Type B pancreatic cell (in vitro differentiated cells): ENCODE data around the gene ALAD. TPM values are rescaled to one million over a fixed set of nuclear protein-coding genes. Genes with fewer than 3 reads are reported as not detected.

ENCODE experiments used
- DNase-seq: peaks from one replicate; pipeline ENCODE4 v3.0.0; 2021; ENCODE audit warnings: mixed read lengths; ENCODE audit not compliant: unreplicated experiment; ENCODE audit errors: extremely low spot score
- H3K27ac Mint-ChIP-seq: 2 replicates; pipeline ENCODE4 v1.8.0; 2021; ENCODE audit warnings: mild to moderate bottlenecking, mixed read lengths
- H3K27me3 Mint-ChIP-seq: 2 replicates; pipeline ENCODE4 v1.8.0; 2021; ENCODE audit warnings: mixed read lengths
- H3K36me3 Mint-ChIP-seq: 2 replicates; pipeline ENCODE4 v1.8.0; 2021; ENCODE audit warnings: mixed read lengths
- H3K4me1 Mint-ChIP-seq: one replicate; pipeline ENCODE4 v1.8.0; 2021; ENCODE audit warnings: mixed read lengths; ENCODE audit not compliant: unreplicated experiment
- H3K4me3 Mint-ChIP-seq: 2 replicates; pipeline ENCODE4 v1.8.0; 2021; ENCODE audit warnings: mild to moderate bottlenecking, mixed read lengths
- H3K9me3 Mint-ChIP-seq: 2 replicates; pipeline ENCODE4 v1.8.0; 2021; ENCODE audit warnings: mixed read lengths
- CTCF ChIP-seq: fragments of 200-600 bp; sonication (generic); conservative IDR thresholded peaks from 2 replicates; pipeline ENCODE4 v1.5.0; 2021; ENCODE audit warnings: antibody characterized with exemption, mild to moderate bottlenecking
- total RNA-seq: library from RNA; stranded (reverse); gene quantifications from 2 replicates; pipeline ENCODE4 v1.2.1, GENCODE V29; 2021; ENCODE audit warnings: low replicate concordance

ALAD gene
- total RNA-seq, 1 donor from 2014 or later = 41.4 TPM

- no peak for TF ChIP-seq CTCF
- peak overlapping the region; percentile 89 for H3K4me3 Mint-ChIP-seq
- H3K9me3 Mint-ChIP-seq = no peaks in the 10 kb centered on the region
- no peak for DNase-seq
- H3K36me3 Mint-ChIP-seq = peaks cover 10% of the 10 kb centered on the region
- H3K27me3 Mint-ChIP-seq = no peaks in the 10 kb centered on the region
- peak overlapping the region; percentile 86 for H3K27ac Mint-ChIP-seq
- peaks cover 22% of the 10 kb centered on the region for H3K4me1 Mint-ChIP-seq
Measured at GRCh38 chr9:113375057-113376023, 25.7 kb downstream of the ALAD start.

GRCh38 chr9:113373676-113374392 is 27.2 kb downstream of the ALAD start:
- Mint-ChIP-seq H3K4me3 (peak overlapping the region; percentile 66), H3K27ac (no peak overlapping the region)
- no peak for TF ChIP-seq CTCF

GRCh38 chr9:113373256-113373655 is 27.8 kb downstream of the ALAD start:
- Mint-ChIP-seq H3K27ac (peak overlapping the region; percentile 44), H3K9me3 (no peaks in the 10 kb centered on the region), H3K4me3 (peak overlapping the region; percentile 22)

More at GRCh38 chr9:113373676-113374392, 27.2 kb downstream of the ALAD start:
- Mint-ChIP-seq H3K9me3 (no peaks in the 10 kb centered on the region), H3K4me1 (peaks cover 11% of the 10 kb centered on the region), H3K36me3 (peaks cover 10% of the 10 kb centered on the region), H3K27me3 (no peaks in the 10 kb centered on the region)
- DNase-seq = no peak

GRCh38 chr9:113372059-113372458 is 29.0 kb downstream of the ALAD start:
- H3K36me3 Mint-ChIP-seq = peaks cover 13% of the 10 kb centered on the region
- TF ChIP-seq CTCF = no peak
- H3K27me3 Mint-ChIP-seq = no peaks in the 10 kb centered on the region
- DNase-seq = no peak
- H3K4me3 Mint-ChIP-seq = no peak overlapping the region
- H3K4me1 Mint-ChIP-seq = peaks cover 8% of the 10 kb centered on the region
- peak overlapping the region; percentile 19 for H3K27ac Mint-ChIP-seq
- H3K9me3 Mint-ChIP-seq = no peaks in the 10 kb centered on the region

More at GRCh38 chr9:113373256-113373655, 27.8 kb downstream of the ALAD start:
- H3K27me3 Mint-ChIP-seq = no peaks in the 10 kb centered on the region
- no peak for DNase-seq
- H3K36me3 Mint-ChIP-seq = peaks cover 13% of the 10 kb centered on the region
- peaks cover 8% of the 10 kb centered on the region for H3K4me1 Mint-ChIP-seq
- no peak for TF ChIP-seq CTCF

DNA sequence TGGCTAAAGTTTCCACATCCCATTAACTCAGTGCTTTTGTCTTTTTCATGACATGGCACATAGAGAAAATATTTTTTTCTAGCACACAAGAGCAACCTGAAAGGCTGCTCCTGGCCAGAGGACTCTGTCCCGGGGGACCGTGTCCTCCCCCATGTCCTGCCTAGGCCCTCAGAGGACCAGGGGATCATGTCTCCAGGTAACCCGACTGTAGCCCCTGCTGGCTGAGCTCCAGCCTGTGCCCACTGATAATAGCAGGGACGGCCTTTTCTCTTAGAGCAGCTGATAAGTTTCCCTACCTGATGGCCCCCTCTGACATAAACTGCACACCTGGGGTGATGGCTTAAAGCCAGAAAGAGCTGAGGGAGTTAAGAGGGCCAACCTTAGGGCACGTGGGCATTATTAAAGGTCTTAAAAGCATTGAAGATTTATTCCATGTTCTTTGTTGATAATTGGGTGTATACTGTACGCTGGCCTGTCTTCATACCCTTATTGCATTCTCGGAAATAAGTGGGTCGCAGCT is 30.2 kb downstream of the ALAD start:
- Mint-ChIP-seq H3K4me3 (no peak overlapping the region), H3K4me1 (peaks cover 8% of the 10 kb centered on the region), H3K27me3 (no peaks in the 10 kb centered on the region), H3K36me3 (peaks cover 13% of the 10 kb centered on the region), H3K27ac (no peak overlapping the region), H3K9me3 (no peaks in the 10 kb centered on the region)
- DNase-seq = no peak
- TF ChIP-seq CTCF = no peak
